IPS-NIHi7 (cell line): ENCODE measurements around the gene CKS1B.

Source experiments
- DNase-seq: peaks from one replicate; pipeline ENCODE4 v3.0.0; 2012; ENCODE audit warnings: mixed read lengths; ENCODE audit errors: extremely low spot score

CKS1B gene

DNA sequence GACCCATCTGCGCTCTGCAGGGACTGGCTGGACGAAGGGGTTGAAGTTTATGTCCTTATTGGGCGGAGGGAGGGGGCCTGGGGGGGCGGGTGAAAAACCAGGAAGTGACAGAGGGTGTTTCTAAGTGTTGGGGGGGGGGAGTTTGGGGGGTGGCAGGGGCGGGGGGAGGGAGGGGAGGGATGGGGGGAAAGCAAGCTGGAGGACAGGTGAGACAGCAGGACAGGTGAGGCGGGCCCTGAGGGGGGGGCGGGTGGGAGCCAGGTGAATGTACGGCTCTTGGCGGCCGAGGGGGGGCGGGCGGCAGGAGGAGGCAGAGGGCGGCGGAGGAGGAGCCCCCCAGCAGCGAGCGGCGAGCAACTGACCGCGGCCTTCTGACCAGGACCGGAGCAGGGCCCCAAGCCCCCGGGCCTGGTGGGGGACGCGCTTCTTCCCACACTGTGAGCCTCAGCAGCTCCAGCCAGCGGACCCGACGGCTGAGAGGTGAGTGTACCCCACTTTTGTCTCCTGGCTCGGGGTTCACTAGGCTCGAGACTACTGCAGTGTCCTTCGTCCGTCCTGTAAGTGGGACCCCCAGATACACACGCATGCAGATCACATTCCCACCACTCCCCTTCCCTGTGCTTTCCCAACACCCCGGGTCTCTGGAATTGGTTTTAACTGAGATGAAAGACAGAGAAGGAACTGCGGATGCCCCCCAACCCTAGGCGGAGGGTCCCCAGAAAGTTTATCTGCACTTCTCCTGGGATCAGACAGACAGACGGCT is 28.2 kb downstream of the CKS1B start, which contains the start of gene ZBTB7B:
Gene ZBTB7B (plus strand): TSS at position 339 of the 763 bp plus-strand sequence. CDS start 11,859 bp downstream, outside the sequence.
- DNase-seq = no peak

- no peak for DNase-seq
Measured at GRCh38 chr1:155003227-155003765, 28.8 kb downstream of the CKS1B start.

DNA sequence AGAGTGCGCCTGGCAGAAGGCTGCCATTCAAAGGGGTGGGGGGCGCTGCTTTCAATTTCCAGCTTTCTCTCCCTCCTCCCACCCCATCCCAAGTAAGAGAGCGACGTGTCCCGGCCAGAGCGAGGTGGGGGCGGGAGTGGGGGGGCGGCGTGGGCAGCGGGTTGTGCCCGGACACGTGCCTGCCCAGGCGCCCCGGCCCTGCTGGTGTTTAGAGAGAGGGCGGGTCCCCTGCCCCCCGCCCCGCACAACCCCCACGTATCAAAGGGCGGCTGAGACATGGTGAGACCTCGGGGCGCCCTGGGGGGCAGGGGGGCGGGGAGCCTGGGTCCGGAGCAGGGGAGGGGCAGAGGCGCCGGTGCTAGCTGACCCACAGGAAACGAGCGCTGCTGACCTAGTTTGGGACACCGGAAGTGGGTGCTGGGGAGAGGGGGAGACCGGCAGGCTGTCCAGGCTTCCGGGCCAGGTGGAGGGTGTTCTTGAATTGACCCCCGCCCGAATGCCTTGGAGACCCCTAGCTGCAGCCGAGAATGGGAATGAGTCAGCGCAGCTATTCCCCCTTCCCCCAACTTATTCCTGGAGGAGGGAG is 29.4 kb downstream of the CKS1B start:
- DNase-seq = peak; percentile 53

GRCh38 chr1:155004352-155005075 is 30.0 kb downstream of the CKS1B start:
- no peak for DNase-seq

DNA sequence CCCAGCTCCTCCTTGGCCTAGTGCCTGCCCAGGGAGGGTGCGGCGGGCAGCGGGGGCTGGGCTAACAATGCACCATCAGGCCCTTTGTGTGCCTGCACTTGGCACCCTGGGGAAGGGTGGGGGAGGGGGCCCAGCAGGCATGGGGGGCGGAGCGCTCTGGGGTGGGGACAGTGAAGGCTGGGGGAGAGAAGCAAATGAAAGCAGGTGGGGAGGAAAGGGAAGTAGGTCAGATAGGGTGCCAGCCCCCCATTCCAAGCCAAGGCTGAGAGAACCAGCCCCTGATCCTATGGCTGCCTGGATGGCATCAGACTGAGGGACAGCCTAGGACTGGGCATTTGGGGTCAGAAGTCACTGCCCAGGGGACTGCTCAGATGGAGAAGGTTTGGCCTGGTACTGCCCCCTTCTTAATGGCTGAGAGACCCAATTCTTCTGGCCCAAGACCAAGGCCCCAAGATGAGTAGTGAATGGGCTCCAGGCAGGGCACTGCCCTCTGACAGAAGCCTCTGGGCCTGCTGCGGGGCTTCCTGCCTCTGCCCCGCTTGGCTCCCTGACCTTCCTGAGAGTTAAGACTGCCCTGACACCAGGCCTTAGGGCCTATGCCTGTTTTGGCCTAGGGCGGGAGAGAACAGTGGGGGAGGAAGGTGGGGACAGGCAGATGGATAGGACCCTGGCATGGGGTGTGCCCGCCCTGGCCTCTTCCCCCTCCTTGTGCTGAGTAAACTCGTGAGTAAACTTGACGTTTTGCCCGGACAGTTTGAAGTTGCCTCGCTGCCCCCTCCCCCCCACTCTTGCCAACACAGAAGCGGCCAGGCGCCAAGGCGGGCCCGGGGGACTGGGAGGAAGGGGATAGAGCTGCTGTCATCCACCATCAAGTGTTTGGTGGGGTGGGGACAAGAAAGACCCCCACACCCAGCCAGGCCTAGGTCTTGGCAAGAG is 30.9 kb downstream of the CKS1B start:
- no peak for DNase-seq

DNA sequence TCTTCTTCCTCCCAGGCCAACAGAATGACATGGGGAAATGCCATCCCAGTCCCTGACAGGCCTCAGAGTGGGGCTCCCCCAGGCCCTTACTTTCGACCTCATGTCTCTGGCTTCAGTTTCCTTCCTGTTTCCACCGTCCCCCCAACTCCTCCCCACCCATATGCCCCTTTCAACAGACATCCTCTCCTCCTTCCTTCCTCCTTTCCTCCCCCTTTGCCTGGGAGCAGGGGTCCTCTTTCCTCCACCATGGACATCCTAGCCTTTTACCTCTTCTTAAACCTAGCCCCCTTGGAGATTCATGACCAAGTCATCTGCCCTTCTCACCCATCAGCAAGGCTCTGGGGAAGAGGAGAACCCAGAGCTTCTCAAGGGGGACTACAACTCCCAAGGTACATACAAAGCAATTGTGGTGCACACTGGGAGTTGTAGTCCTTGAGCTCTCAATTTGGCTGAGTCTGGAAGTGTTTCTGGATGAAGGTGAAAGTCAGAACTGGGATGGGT is 32.2 kb downstream of the CKS1B start:
- no peak for DNase-seq

DNA sequence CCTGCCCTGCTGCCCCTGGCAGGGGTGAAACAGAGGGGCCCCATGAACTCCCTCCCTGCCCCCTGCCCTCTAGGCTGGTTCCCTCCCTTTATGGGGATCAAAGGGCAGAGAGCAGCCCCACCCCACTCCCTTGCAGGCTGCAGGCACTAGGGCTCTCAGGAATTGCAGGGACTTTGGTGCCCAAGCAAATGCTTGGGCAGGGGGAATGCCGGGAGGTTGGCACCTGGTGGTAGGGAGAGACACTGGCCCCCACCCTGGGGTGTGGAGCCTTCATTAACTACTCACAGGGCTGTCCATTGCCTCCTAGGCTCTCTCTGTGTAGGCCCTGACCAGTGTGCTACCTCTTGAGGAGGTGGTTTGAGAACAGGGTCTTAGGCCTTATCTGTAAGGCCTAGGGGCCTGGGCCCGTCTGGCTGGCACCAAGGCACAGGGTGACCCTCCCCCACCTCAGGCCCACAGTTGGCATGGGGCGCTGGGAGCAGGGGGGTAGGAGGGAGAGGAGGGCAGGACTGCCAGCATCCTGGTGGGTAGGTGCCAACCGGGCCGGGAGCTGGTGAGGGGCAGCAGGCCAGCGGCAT is 32.9 kb downstream of the CKS1B start:
- no peak for DNase-seq

GRCh38 chr1:155008015-155008941 is 33.8 kb downstream of the CKS1B start:
- no peak for DNase-seq

- DNase-seq = no peak
Measured at GRCh38 chr1:155009221-155009711, 34.8 kb downstream of the CKS1B start.

GRCh38 chr1:155009742-155010141 is 35.3 kb downstream of the CKS1B start:
- no peak for DNase-seq

DNA sequence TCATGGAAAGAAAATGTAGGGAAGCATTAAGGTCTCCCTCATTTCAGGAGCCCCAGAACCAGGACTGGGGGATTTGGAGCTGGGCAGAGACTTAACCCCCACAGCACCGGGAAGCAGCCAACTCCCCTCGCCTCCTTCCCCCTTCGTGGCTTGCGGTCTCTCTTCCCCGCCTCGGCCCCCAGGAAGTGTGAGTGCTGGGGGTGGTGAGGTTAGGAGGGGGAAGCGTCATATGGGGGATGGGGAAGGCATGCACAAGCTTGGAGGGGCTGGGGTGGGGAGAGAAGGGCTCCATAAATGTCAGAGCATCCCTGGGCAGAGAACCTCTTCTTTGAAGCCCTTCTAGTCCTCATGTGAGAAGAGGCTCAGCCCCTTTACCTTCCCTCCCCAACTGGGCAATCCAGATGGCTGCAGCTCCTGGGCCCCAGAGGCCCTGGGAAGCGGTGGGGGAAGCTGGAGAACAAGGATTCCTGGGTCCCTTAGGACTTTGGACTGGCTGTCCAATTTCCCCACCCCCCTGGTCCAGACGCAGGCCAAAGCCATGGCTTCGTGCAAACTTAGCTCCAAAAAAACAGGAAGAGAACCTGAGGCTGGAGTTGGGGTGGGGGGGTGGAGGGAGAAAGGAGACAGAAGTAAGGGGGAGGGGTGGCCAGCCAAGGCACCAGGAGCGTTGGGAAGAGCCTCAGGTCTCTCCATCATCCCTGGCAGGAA is 35.9 kb downstream of the CKS1B start:
- DNase-seq = no peak

DNA sequence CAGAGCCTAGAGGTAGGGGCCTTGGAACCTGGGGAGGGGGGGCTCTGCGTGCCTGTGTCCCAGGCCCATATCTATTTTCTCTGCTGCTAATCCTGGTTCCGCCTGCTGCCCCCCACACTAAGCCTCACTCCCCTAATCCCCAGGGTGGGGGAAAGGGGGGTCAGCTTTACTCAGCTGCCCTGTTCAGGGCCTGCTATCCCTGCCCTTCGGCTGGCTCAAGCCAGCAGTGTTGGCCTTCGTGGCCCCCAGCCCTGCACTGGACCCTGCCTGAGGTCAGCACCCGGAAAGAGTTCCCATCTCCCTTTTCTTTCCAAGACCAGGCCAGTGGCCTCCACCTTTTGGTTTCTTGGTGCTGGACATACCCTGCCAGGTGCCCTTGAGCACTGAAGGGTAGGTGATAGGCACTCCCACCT is 36.5 kb downstream of the CKS1B start:
- no peak for DNase-seq

DNA sequence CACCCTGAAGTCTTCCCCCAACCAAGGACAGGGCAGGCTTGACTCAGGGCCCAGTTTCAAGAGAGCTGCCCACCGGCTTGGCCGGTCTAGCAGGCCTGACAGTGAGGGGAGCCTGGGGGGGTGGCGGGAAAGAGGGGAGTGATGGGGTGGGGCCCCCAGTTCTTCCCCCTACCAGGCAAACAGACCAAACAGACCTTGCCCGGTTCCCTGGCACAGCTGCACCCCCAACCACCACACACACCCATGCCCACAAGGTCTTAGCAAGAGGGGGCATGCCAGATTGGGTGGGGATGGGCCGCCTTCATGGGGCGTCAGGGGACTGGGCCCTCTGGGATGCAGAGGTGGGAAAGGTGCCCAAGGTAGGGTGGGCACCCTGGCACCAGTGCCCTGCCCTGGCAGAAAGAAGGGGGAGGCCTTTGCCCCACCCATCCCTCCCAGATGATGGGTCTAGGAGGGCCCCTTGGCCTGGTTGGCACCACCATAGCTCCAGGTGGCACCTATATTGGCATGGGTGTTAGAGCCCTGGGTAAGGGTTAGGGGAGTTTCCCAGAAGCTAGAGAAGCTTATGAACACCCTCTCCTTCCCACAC is 37.0 kb downstream of the CKS1B start:
- no peak for DNase-seq

- DNase-seq = peak; percentile 89
Measured at GRCh38 chr1:155012026-155012546, 37.6 kb downstream of the CKS1B start.

- DNase-seq = no peak
Measured at GRCh38 chr1:155012776-155013602, 38.5 kb downstream of the CKS1B start.

- no peak for DNase-seq
Measured at GRCh38 chr1:155013632-155014031, 39.2 kb downstream of the CKS1B start.
